Aorta (tissue), 5 donors: ENCODE data around the gene CD248. TPM values are rescaled to one million over a fixed set of nuclear protein-coding genes. Genes with fewer than 3 reads are reported as not detected.
A peak's percentile ranks its signal among the peaks of the same experiment; 100 is the strongest.
"Not testable (repeated sequence)": the region's sequence is repeated elsewhere in the genome, so short reads cannot be mapped to it uniquely, and the experiment has no call there.

Source experiments
- ATAC-seq: fragments of 200-7000 bp; cut with Tn5 transposase; one replicate; pipeline ENCODE4 v1.9.1; 2022; ENCODE audit warnings: moderate library complexity; ENCODE audit not compliant: low FRiP score
- DNase-seq, 2 donors: peaks; one replicate each; pipeline ENCODE4 v3.0.0-alpha.2; 2020
- H3K27ac ChIP-seq, 2 donors: one replicate each; pipeline ENCODE4 v1.5.1; 2013; ENCODE audit warnings: low read length in 2 of 2, mild to moderate bottlenecking in 2 of 2, moderate library complexity in 2 of 2, control low read depth in 1 of 2, inconsistent platforms in 1 of 2, low read depth in 1 of 2
- H3K27me3 ChIP-seq, 2 donors: one replicate each; pipeline ENCODE4 v1.6.1; 2013; ENCODE audit warnings: control low read depth in 1 of 2, low read length in 1 of 2, mild to moderate bottlenecking in 1 of 2, moderate library complexity in 1 of 2; ENCODE audit not compliant: insufficient read depth in 2 of 2, control insufficient read depth in 1 of 2
- H3K36me3 ChIP-seq, 2 donors: one replicate each; pipeline ENCODE4 v1.6.1; 2013; ENCODE audit warnings: control low read depth in 1 of 2, low read length in 1 of 2, mild to moderate bottlenecking in 1 of 2; ENCODE audit not compliant: insufficient read depth in 2 of 2, control insufficient read depth in 1 of 2
- H3K4me1 ChIP-seq, 2 donors: one replicate each; pipeline ENCODE4 v1.6.1; 2013; ENCODE audit warnings: low read length in 2 of 2, control low read depth in 1 of 2, mild to moderate bottlenecking in 1 of 2, moderate library complexity in 1 of 2; ENCODE audit not compliant: insufficient read depth in 2 of 2, control insufficient read depth in 1 of 2
- H3K4me3 ChIP-seq, 2 donors: one replicate each; pipeline ENCODE4 v1.5.1; 2013; ENCODE audit warnings: low read length in 2 of 2, control low read depth in 1 of 2, mild to moderate bottlenecking in 1 of 2
- H3K9me3 ChIP-seq: one replicate; pipeline ENCODE4 v1.6.1; 2013; ENCODE audit warnings: mild to moderate bottlenecking, low read length; ENCODE audit not compliant: control insufficient read depth
- WGBS, 2 donors: extraction: QIAGEN DNeasy Blood & Tissue Kit; methylation state at CpG; one replicate each; pipeline ENCODE4 v1.1.7; 2013; 5-methylcytosine and 5-hydroxymethylcytosine counted together
- intact Hi-C, 2 donors: fragments of 100-400 bp; cut with DNase I; formaldehyde crosslinking; loops; one replicate each; pipeline versions ENCODE4 v1.14.2 to v1.15.0; 2022
- polyA plus RNA-seq, 2 donors: library from polyadenylated mRNA; stranded (reverse); fragments of 200-250 nt; gene quantifications; one replicate each; pipeline ENCODE4 v1.2.3, GENCODE V29; 2013
- total RNA-seq, 2 donors: library from RNA; stranded (reverse); fragmentation: NEBNext Ultra II Directional; extraction: Animal tissue kit (Norgen Biotek cat#: 25700); gene quantifications; one replicate each; pipeline ENCODE4 v1.2.1, GENCODE V29; 2021
- donor health status: healthy with polysubstance abuse.
- donor health status: Bipolar disorder and iron deficiency.
- donor health status: DM: no; HTN: no; CAD: no.
- donor health status: DM: no; HTN: no; CAD: no.
- donor health status: DM: yes; HTN: yes; CAD: no.

Gene CD248
- total and polyA plus RNA-seq, 4 donors: 3.1 to 118 (median 22.9) TPM

DNA sequence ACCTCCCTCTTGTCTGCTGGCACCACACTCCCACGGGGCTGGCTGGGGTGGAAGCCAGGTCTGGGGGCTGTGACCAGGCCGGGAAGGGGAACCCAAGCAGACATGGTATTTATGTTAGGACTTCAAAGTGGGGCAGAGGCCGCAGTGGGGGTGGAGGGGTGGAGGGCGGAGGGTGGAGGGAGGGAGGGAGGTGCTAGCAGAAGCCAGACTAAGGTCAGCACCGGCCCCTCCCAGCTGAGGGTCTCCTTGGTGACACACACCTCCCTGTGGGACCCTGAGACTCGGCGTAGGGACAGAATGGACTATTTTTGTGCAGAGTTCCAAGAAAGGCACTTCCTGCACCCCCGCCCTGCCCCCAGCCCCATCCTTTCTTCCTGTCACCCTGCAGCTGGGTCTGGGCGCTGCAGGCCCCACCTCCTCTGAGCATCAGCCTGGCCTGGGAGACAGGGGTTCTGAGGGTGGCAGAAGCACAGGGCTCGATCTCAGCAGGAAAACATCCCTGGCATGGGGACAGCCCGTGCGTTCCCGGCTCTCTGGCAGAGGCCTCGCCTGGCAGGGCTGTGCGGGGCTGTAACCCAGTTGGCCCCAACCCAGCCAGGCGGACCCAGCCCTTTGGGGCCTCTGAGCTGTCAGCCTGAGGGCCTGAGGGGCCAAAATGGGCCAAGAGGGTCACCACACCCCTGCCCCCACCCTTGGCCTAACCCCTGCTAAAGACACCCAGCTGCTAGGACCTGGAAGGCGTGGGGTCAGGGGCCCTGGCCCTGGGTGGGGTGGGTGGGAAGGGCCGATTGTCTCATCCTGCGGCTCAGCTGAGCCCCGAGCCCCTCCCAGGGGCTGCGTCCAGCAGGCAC is 9.6 kb upstream of the CD248 start:
- intact Hi-C loops: no loop called here
- H3K4me3 ChIP-seq: no peak overlapping the region
- H3K36me3 ChIP-seq: no peaks in the 10 kb centered on the region
- WGBS, 2 donors: 29 to 30% methylated on average over 18 to 21 of the region's 21 CpGs
- ATAC-seq (peak; percentile 26), DNase-seq (no peak)
- H3K9me3 ChIP-seq: no peaks in the 10 kb centered on the region
- no peak overlapping the region for H3K27ac ChIP-seq
- no peaks in the 10 kb centered on the region for H3K27me3 ChIP-seq
- H3K4me1 ChIP-seq: no peaks in the 10 kb centered on the region

DNA sequence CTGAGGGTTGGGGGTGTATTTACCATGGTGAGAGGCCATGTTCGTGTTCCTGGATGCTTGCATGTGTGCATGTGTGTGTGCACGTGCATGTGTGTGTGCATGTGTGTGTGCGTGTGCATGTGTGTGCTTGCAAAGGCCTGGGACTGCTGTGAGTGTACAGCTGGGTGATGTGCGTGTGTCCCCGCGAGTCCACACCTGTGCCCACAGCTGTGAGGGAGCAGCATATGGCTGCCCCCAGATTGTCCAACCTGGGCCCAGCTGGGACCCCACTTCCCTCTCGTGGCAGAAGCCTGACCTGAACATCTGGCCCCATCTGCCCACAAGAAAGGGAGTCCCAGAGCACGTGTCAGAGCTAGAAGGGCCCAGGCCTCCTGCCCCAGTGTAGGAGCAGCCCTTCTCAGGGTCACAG is 8.4 kb upstream of the CD248 start:
- H3K4me1 ChIP-seq: no peaks in the 10 kb centered on the region
- intact Hi-C loops: no loop called here
- DNase-seq (no peak), ATAC-seq (no peak)
- H3K4me3 ChIP-seq: no peak overlapping the region
- H3K27me3 ChIP-seq: no peaks in the 10 kb centered on the region
- no peaks in the 10 kb centered on the region for H3K36me3 ChIP-seq
- H3K9me3 ChIP-seq: no peaks in the 10 kb centered on the region
- 83 to 88% methylated on average over 8 of the region's 8 CpGs for WGBS, 2 donors
- no peak overlapping the region for H3K27ac ChIP-seq

GRCh38 chr11:66324664-66325063 is 7.8 kb upstream of the CD248 start:
- Histone ChIP-seq H3K36me3 (no peaks in the 10 kb centered on the region), H3K9me3 (no peaks in the 10 kb centered on the region), H3K27me3 (no peaks in the 10 kb centered on the region), H3K4me1 (no peaks in the 10 kb centered on the region), H3K4me3 (no peak overlapping the region), H3K27ac (no peak overlapping the region)
- intact Hi-C loops: no loop called here
- no peak for DNase-seq
- 79 to 93% methylated on average over 7 to 10 of the region's 10 CpGs for WGBS, 2 donors
- no peak for ATAC-seq

DNA sequence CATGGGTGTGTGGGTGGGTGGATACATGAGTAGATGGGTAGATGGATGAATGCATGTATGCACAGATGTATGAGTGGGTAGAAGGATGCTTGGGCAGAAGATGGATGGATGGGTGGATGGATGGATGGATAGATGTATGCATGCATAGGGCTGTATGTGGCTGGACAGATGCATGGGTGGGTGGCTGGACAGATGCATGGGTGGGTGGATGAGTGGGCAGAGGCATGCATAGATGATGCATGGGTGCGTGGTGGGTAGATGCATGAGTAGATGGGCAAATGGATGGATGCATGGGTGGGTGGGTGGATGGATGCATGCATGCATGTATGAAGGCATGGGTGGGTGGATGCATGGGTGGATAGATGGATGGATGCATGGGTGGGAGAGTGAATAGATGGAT is 6.8 kb upstream of the CD248 start:
- 99 to 100% methylated on average over 1 of the region's 1 CpG for WGBS, 2 donors
- intact Hi-C loops: no loop called here

DNA sequence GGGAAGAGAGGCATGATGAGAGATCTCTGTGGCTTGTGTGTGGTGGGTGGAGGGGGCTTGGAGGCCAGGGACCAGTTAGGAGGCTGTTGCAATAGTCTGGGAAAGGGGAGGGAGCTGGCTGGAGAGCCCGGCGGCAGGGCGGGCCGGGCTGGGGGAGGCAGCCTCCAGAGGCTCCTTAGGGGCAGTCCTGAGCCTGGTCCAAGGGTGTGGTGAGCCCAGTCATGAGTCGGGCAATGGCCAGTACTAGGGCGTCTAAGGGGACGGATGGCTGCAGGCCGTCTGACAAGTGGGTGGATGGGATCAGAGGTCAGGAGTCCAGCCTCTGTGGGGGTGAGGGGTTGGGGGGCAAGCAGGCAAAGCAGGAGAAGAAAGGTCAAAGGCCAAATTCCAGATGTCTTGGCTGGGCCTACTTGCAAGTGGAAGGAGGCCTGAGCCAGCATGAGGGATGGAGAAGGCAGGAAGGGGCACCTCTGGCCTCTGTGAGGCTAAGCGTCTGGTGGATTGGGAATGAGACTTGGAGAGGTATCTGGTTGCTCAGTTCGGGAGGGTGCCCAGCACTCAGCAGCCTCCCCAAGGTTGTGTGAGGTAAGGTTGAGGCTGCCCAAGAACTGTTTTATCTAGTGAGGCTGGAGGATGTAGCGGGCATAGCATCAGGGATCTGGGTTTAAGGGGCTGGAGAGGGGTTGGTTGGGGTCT is 6.0 kb upstream of the CD248 start:
- 79 to 85% methylated on average over 11 of the region's 11 CpGs for WGBS, 2 donors
- Histone ChIP-seq H3K27me3 (no peaks in the 10 kb centered on the region), H3K4me1 (no peaks in the 10 kb centered on the region), H3K27ac (no peak overlapping the region), H3K4me3 (no peak overlapping the region), H3K36me3 (no peaks in the 10 kb centered on the region), H3K9me3 (no peaks in the 10 kb centered on the region)
- intact Hi-C loops: no loop called here
- DNase-seq (peak in 1 of 2 donors; percentile 80), ATAC-seq (peak; percentile 75)

More for the DNA sequence above, 6.8 kb upstream of the CD248 start:
- H3K9me3 ChIP-seq: no peaks in the 10 kb centered on the region
- no peak for ATAC-seq
- H3K4me1 ChIP-seq: no peaks in the 10 kb centered on the region
- no peaks in the 10 kb centered on the region for H3K27me3 ChIP-seq
- no peaks in the 10 kb centered on the region for H3K36me3 ChIP-seq
- no peak overlapping the region for H3K27ac ChIP-seq
- H3K4me3 ChIP-seq: no peak overlapping the region
- DNase-seq: no peak

- DNase-seq (no peak), ATAC-seq (no peak)
- H3K9me3 ChIP-seq: no peaks in the 10 kb centered on the region
- H3K4me1 ChIP-seq: no peaks in the 10 kb centered on the region
- no peaks in the 10 kb centered on the region for H3K27me3 ChIP-seq
- 82 to 88% methylated on average over 4 of the region's 4 CpGs for WGBS, 2 donors
- intact Hi-C loops: no loop called here
- H3K27ac ChIP-seq: no peak overlapping the region
- H3K4me3 ChIP-seq: no peak overlapping the region
- H3K36me3 ChIP-seq: no peaks in the 10 kb centered on the region
Measured at GRCh38 chr11:66321606-66322005, 4.8 kb upstream of the CD248 start.

- WGBS, 2 donors: 93 to 96% methylated on average over 6 of the region's 6 CpGs
Measured at GRCh38 chr11:66320748-66321147, 3.9 kb upstream of the CD248 start.

GRCh38 chr11:66320289-66320688 is 3.4 kb upstream of the CD248 start:
- H3K4me1 ChIP-seq, H3K27ac ChIP-seq, H3K4me3 ChIP-seq, H3K27me3 ChIP-seq, DNase-seq, intact Hi-C loops, H3K9me3 ChIP-seq, H3K36me3 ChIP-seq, ATAC-seq: not testable (repeated sequence)
- WGBS, 2 donors: 98 to 100% methylated on average over 1 to 2 of the region's 2 CpGs

More at GRCh38 chr11:66320748-66321147, 3.9 kb upstream of the CD248 start:
- H3K4me3 ChIP-seq, intact Hi-C loops, ATAC-seq, DNase-seq, H3K36me3 ChIP-seq, H3K4me1 ChIP-seq, H3K27ac ChIP-seq, H3K27me3 ChIP-seq, H3K9me3 ChIP-seq: not testable (repeated sequence)

GRCh38 chr11:66318600-66318970 is 1.7 kb upstream of the CD248 start:
- ATAC-seq (no peak), DNase-seq (no peak)
- H3K4me1 ChIP-seq: no peaks in the 10 kb centered on the region
- no peaks in the 10 kb centered on the region for H3K36me3 ChIP-seq
- WGBS, 2 donors: 90 to 97% methylated on average over 2 to 3 of the region's 3 CpGs
- intact Hi-C loops: no loop called here
- no peaks in the 10 kb centered on the region for H3K9me3 ChIP-seq
- H3K27ac ChIP-seq: no peak overlapping the region
- no peak overlapping the region for H3K4me3 ChIP-seq
- H3K27me3 ChIP-seq: no peaks in the 10 kb centered on the region
